Endothelial cell of umbilical vein (primary cell): ENCODE results near the gene PGAP6. TPM values are rescaled to one million over a fixed set of nuclear protein-coding genes. Genes with fewer than 3 reads are reported as not detected.

ENCODE experiments used
- BruUV-seq: library from RNA; stranded (reverse); fragments of 400-500 nt; replicated peaks from 2 replicates; lab custom pipeline; 2021; lab: Mats Ljungman, UMichigan
- CTCF ChIA-PET: fragments of 300-600, 350-600 bp; sonication (Branson Sonifier 250); formaldehyde crosslinking; loops from one replicate; lab custom pipeline; 2021; ENCODE audit warnings: antibody characterized with exemption, inconsistent platforms; lab: Charles Lee
- POLR2A ChIA-PET: fragments of 300-600, 350-600 bp; sonication (Branson Sonifier 250); formaldehyde crosslinking; loops from one replicate; lab custom pipeline; 2021; ENCODE audit warnings: antibody characterized with exemption, inconsistent platforms; lab: Charles Lee
- DNase-seq: peaks from one replicate; pipeline ENCODE4 v3.0.0-alpha.2; 2011; ENCODE audit warnings: low read depth, low spot score
- FAIRE-seq: peaks from 2 replicates; lab custom pipeline; 2011; peaks lifted over from hg19 to GRCh38; lab: Jason Lieb, UNC
- H2AFZ ChIP-seq: 2 replicates; pipeline ENCODE4 v1.6.0; 2012; ENCODE audit warnings: low read depth, low read length, control low read depth, inconsistent platforms
- H3K27ac ChIP-seq: 2 replicates; pipeline ENCODE4 v1.5.1; 2011; ENCODE audit warnings: low read depth, mild to moderate bottlenecking, control low read depth, low read length, moderate library complexity; ENCODE audit not compliant: insufficient read depth
- H3K27me3 ChIP-seq, 2 experiments: 2 replicates each; pipeline versions ENCODE4 v1.6.0 to v1.6.1; 2011; ENCODE audit warnings: low read length in 2 of 2, mixed read lengths in 1 of 2; ENCODE audit not compliant: control insufficient read depth in 2 of 2, insufficient read depth in 2 of 2
- H3K36me3 ChIP-seq, 2 experiments: 2 replicates in 1 of 2; 3 replicates in 1 of 2; pipeline ENCODE4 v1.5.1; 2011; ENCODE audit warnings: low read length in 2 of 2, mild to moderate bottlenecking in 1 of 2, moderate library complexity in 1 of 2; ENCODE audit not compliant: control insufficient read depth in 2 of 2, insufficient read depth in 2 of 2; ENCODE audit errors: extremely low read depth in 1 of 2
- H3K4me1 ChIP-seq: 3 replicates; pipeline ENCODE4 v1.5.1; 2011; ENCODE audit warnings: mild to moderate bottlenecking, low read length; ENCODE audit not compliant: control insufficient read depth, insufficient read depth; ENCODE audit errors: extremely low read depth
- H3K4me2 ChIP-seq: 2 replicates; pipeline ENCODE4 v1.6.1; 2011; ENCODE audit warnings: low read length, control low read depth, mixed read lengths; ENCODE audit not compliant: insufficient read depth
- H3K4me3 ChIP-seq, 3 experiments: fragments of 200-600 bp in 1 of 3; sonication (generic), shearing (Covaris generic) in 1 of 3; replicated peaks in 1 of 3; 2 replicates each; pipeline ENCODE4 v1.5.1; 2011 to 2016; ENCODE audit warnings: control low read depth in 3 of 3, low read length in 3 of 3, mild to moderate bottlenecking in 2 of 3, inconsistent platforms in 1 of 3, low read depth in 1 of 3, moderate library complexity in 1 of 3; ENCODE audit not compliant: insufficient read depth in 1 of 3
- H3K79me2 ChIP-seq: 2 replicates; pipeline ENCODE4 v1.6.0; 2012; ENCODE audit warnings: low read length, inconsistent platforms; ENCODE audit not compliant: control insufficient read depth, insufficient read depth
- H3K9ac ChIP-seq: replicated peaks from 2 replicates; pipeline ENCODE3; 2011; ENCODE audit warnings: low read length, control low read depth; ENCODE audit not compliant: insufficient read depth; ENCODE audit errors: extremely low read depth
- H3K9me1 ChIP-seq: replicated peaks from 3 replicates; pipeline ENCODE4 v1.6.0; 2011; ENCODE audit warnings: mild to moderate bottlenecking, low read length; ENCODE audit not compliant: control insufficient read depth, insufficient read depth; ENCODE audit errors: extremely low read depth
- H3K9me3 ChIP-seq: replicated peaks from 2 replicates; pipeline ENCODE4 v1.5.1; 2012; ENCODE audit warnings: low read length, inconsistent platforms; ENCODE audit not compliant: control insufficient read depth, insufficient read depth
- H4K20me1 ChIP-seq: replicated peaks from 2 replicates; pipeline ENCODE3; 2011; ENCODE audit warnings: mild to moderate bottlenecking, low read length; ENCODE audit not compliant: control insufficient read depth, insufficient read depth; ENCODE audit errors: extremely low read depth
- JUN ChIP-seq: IDR thresholded peaks from 2 replicates; pipeline ENCODE4 v1.6.1; 2011; ENCODE audit warnings: borderline replicate concordance, low read depth; ENCODE audit not compliant: insufficient read length, insufficient read depth
- POLR2AphosphoS5 ChIP-seq: IDR thresholded peaks from 2 replicates; pipeline ENCODE4 v1.6.1; 2012; ENCODE audit warnings: low read depth, mild to moderate bottlenecking, control low read depth, low read length, moderate library complexity; ENCODE audit not compliant: insufficient read depth
- dilution Hi-C: fragments of 300-500 bp; cut with MboI; formaldehyde crosslinking; loops from one replicate; pipeline ENCODE4 v1.15.0; 2019; ENCODE audit warnings: low sequenced_read_pairs; ENCODE audit not compliant: extremely low pct_ligation_motif_present
- intact Hi-C: fragments of 100-400 bp; cut with micrococcal nuclease; formaldehyde crosslinking; loops from one replicate; pipeline ENCODE4 v1.10.0; 2022
- polyA plus RNA-seq, 4 experiments: library from polyadenylated mRNA; depleted of rRNA in 3 of 4; stranded (reverse) in 3 of 4; unstranded in 1 of 4; fragments of >200 nt; gene quantifications; 2 replicates each; pipeline versions ENCODE4 v1.2.1 to v1.2.3, GENCODE V29; 2011 to 2012; ENCODE audit warnings: missing spikeins in 1 of 4
- total RNA-seq: library from RNA; stranded (reverse); gene quantifications from 2 replicates; pipeline ENCODE4 v1.2.3, GENCODE V29; 2021
- TF ChIP-seq, protein P1 (sequence below), 2 donors: IDR thresholded peaks; 1 replicate in 1 of 2; 2 replicates in 1 of 2; pipeline ENCODE4 v1.5.1; 2011; ENCODE audit warnings: low read length in 2 of 2, mild to moderate bottlenecking in 2 of 2, moderate library complexity in 2 of 2, control low read depth in 1 of 2, inconsistent platforms in 1 of 2, low read depth in 1 of 2; ENCODE audit not compliant: insufficient read depth in 1 of 2; ENCODE audit errors: extremely low read depth in 1 of 2

The PGAP6 gene
- total and polyA plus RNA-seq, 2 donors (not counting 3 experiments of a cell fraction or from before 2014, with no cell fraction given): 89.8 to 365 TPM

- BruUV-seq: TSS peak; percentile 21
- no peaks in the 10 kb centered on the region for H3K27me3 ChIP-seq
- H3K4me1 ChIP-seq: peaks cover 8% of the 10 kb centered on the region
- no peak overlapping the region for H2AFZ ChIP-seq
- no peak overlapping the region for H3K27ac ChIP-seq
- no peaks in the 10 kb centered on the region for H3K9me1 ChIP-seq
- no peak overlapping the region for H3K4me2 ChIP-seq
- ChIA-PET CTCF (interaction anchor here (0.6 to 1.0 kb wide), 2 partner anchors 30 to 35 kb away, joined by 3 to 4 read pairs; partner anchors contain the start of gene DECR2), POLR2A (no interaction called here)
- FAIRE-seq: no peak
- dilution Hi-C loops (no loop called here), intact Hi-C loops (no loop called here)
- H3K36me3 ChIP-seq: peaks cover 7 to 52% of the 10 kb centered on the region in 2 experiments
- no peaks in the 10 kb centered on the region for H3K9me3 ChIP-seq
- H3K79me2 ChIP-seq: no peaks in the 10 kb centered on the region
- no peak for DNase-seq
- TF ChIP-seq, protein P1, sequence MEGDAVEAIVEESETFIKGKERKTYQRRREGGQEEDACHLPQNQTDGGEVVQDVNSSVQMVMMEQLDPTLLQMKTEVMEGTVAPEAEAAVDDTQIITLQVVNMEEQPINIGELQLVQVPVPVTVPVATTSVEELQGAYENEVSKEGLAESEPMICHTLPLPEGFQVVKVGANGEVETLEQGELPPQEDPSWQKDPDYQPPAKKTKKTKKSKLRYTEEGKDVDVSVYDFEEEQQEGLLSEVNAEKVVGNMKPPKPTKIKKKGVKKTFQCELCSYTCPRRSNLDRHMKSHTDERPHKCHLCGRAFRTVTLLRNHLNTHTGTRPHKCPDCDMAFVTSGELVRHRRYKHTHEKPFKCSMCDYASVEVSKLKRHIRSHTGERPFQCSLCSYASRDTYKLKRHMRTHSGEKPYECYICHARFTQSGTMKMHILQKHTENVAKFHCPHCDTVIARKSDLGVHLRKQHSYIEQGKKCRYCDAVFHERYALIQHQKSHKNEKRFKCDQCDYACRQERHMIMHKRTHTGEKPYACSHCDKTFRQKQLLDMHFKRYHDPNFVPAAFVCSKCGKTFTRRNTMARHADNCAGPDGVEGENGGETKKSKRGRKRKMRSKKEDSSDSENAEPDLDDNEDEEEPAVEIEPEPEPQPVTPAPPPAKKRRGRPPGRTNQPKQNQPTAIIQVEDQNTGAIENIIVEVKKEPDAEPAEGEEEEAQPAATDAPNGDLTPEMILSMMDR (IDR thresholded peaks at IDR 0.05; ENCODE audit: extremely low read depth in 1 of 2, insufficient read depth in 1 of 2, low read depth in 1 of 2, low read length in 2 of 2): no peak
- TF ChIP-seq JUN (no peak), POLR2AphosphoS5 (no peak)
- no peaks in the 10 kb centered on the region for H4K20me1 ChIP-seq
- H3K9ac ChIP-seq: no peak overlapping the region
- H3K4me3 ChIP-seq: no peak overlapping the region
Observed at GRCh38 chr16:371515-372301, 10.1 kb downstream of the PGAP6 start.
